Aorta (tissue), 5 donors: ENCODE data around the gene PRM3. TPM values are rescaled to one million over a fixed set of nuclear protein-coding genes. Genes with fewer than 3 reads are reported as not detected.

Source experiments
- ATAC-seq: fragments of 200-7000 bp; cut with Tn5 transposase; one replicate; pipeline ENCODE4 v1.9.1; 2022; ENCODE audit warnings: moderate library complexity; ENCODE audit not compliant: low FRiP score
- DNase-seq, 2 donors: peaks; one replicate each; pipeline ENCODE4 v3.0.0-alpha.2; 2020
- H3K27ac ChIP-seq, 2 donors: one replicate each; pipeline ENCODE4 v1.5.1; 2013; ENCODE audit warnings: low read length in 2 of 2, mild to moderate bottlenecking in 2 of 2, moderate library complexity in 2 of 2, control low read depth in 1 of 2, inconsistent platforms in 1 of 2, low read depth in 1 of 2
- H3K27me3 ChIP-seq, 2 donors: one replicate each; pipeline ENCODE4 v1.6.1; 2013; ENCODE audit warnings: control low read depth in 1 of 2, low read length in 1 of 2, mild to moderate bottlenecking in 1 of 2, moderate library complexity in 1 of 2; ENCODE audit not compliant: insufficient read depth in 2 of 2, control insufficient read depth in 1 of 2
- H3K36me3 ChIP-seq, 2 donors: one replicate each; pipeline ENCODE4 v1.6.1; 2013; ENCODE audit warnings: control low read depth in 1 of 2, low read length in 1 of 2, mild to moderate bottlenecking in 1 of 2; ENCODE audit not compliant: insufficient read depth in 2 of 2, control insufficient read depth in 1 of 2
- H3K4me1 ChIP-seq, 2 donors: one replicate each; pipeline ENCODE4 v1.6.1; 2013; ENCODE audit warnings: low read length in 2 of 2, control low read depth in 1 of 2, mild to moderate bottlenecking in 1 of 2, moderate library complexity in 1 of 2; ENCODE audit not compliant: insufficient read depth in 2 of 2, control insufficient read depth in 1 of 2
- H3K4me3 ChIP-seq, 2 donors: one replicate each; pipeline ENCODE4 v1.5.1; 2013; ENCODE audit warnings: low read length in 2 of 2, control low read depth in 1 of 2, mild to moderate bottlenecking in 1 of 2
- H3K9me3 ChIP-seq: one replicate; pipeline ENCODE4 v1.6.1; 2013; ENCODE audit warnings: mild to moderate bottlenecking, low read length; ENCODE audit not compliant: control insufficient read depth
- WGBS, 2 donors: extraction: QIAGEN DNeasy Blood & Tissue Kit; methylation state at CpG; one replicate each; pipeline ENCODE4 v1.1.7; 2013; 5-methylcytosine and 5-hydroxymethylcytosine counted together
- intact Hi-C, 2 donors: fragments of 100-400 bp; cut with DNase I; formaldehyde crosslinking; loops; one replicate each; pipeline versions ENCODE4 v1.14.2 to v1.15.0; 2022
- polyA plus RNA-seq, 2 donors: library from polyadenylated mRNA; stranded (reverse); fragments of 200-250 nt; gene quantifications; one replicate each; pipeline ENCODE4 v1.2.3, GENCODE V29; 2013
- total RNA-seq, 2 donors: library from RNA; stranded (reverse); fragmentation: NEBNext Ultra II Directional; extraction: Animal tissue kit (Norgen Biotek cat#: 25700); gene quantifications; one replicate each; pipeline ENCODE4 v1.2.1, GENCODE V29; 2021
- donor health status: healthy with polysubstance abuse.
- donor health status: Bipolar disorder and iron deficiency.
- donor health status: DM: no; HTN: no; CAD: no.
- donor health status: DM: no; HTN: no; CAD: no.
- donor health status: DM: yes; HTN: yes; CAD: no.

PRM3 gene
- total and polyA plus RNA-seq, 4 donors = not detected

GRCh38 chr16:11307639-11308492, 34.4 kb upstream of the PRM3 start:
- no peak for DNase-seq

GRCh38 chr16:11306997-11307638, 33.7 kb upstream of the PRM3 start:
- no peaks in the 10 kb centered on the region for H3K36me3 ChIP-seq
- no peaks in the 10 kb centered on the region for H3K9me3 ChIP-seq
- no peak overlapping the region for H3K4me3 ChIP-seq
- intact Hi-C loops = no loop called here
- DNase-seq = no peak
- WGBS, 2 donors = 93 to 95% methylated on average over 7 of the region's 7 CpGs
- H3K27me3 ChIP-seq = no peaks in the 10 kb centered on the region
- ATAC-seq = no peak
- no peaks in the 10 kb centered on the region for H3K4me1 ChIP-seq
- H3K27ac ChIP-seq = no peak overlapping the region

More at GRCh38 chr16:11307639-11308492, 34.4 kb upstream of the PRM3 start:
- H3K9me3 ChIP-seq = no peaks in the 10 kb centered on the region
- H3K27me3 ChIP-seq = no peaks in the 10 kb centered on the region
- no peaks in the 10 kb centered on the region for H3K36me3 ChIP-seq
- no peak overlapping the region for H3K4me3 ChIP-seq
- 91 to 92% methylated on average over 20 to 21 of the region's 21 CpGs for WGBS, 2 donors
- H3K27ac ChIP-seq = no peak overlapping the region
- intact Hi-C loops = no loop called here
- no peaks in the 10 kb centered on the region for H3K4me1 ChIP-seq
- no peak for ATAC-seq

- ATAC-seq (no peak), DNase-seq (no peak)
- H3K4me1 ChIP-seq = no peaks in the 10 kb centered on the region
- H3K36me3 ChIP-seq = no peaks in the 10 kb centered on the region
- no peaks in the 10 kb centered on the region for H3K9me3 ChIP-seq
- WGBS, 2 donors = 92% methylated on average over 8 of the region's 8 CpGs
- H3K27me3 ChIP-seq = no peaks in the 10 kb centered on the region
- no peak overlapping the region for H3K4me3 ChIP-seq
- H3K27ac ChIP-seq = no peak overlapping the region
- intact Hi-C loops = no loop called here
Measured at GRCh38 chr16:11306381-11306780, 33.0 kb upstream of the PRM3 start.

GRCh38 chr16:11303405-11304138, 30.1 kb upstream of the PRM3 start:
- no peak overlapping the region for H3K4me3 ChIP-seq
- no peaks in the 10 kb centered on the region for H3K36me3 ChIP-seq
- no peak for ATAC-seq
- DNase-seq = no peak
- H3K4me1 ChIP-seq = no peaks in the 10 kb centered on the region
- H3K27me3 ChIP-seq = no peaks in the 10 kb centered on the region
- intact Hi-C loops = no loop called here
- no peak overlapping the region for H3K27ac ChIP-seq
- no peaks in the 10 kb centered on the region for H3K9me3 ChIP-seq
- 62 to 67% methylated on average over 18 of the region's 18 CpGs for WGBS, 2 donors

GRCh38 chr16:11302977-11303376, 29.5 kb upstream of the PRM3 start:
- ATAC-seq (no peak), DNase-seq (no peak)
- no peaks in the 10 kb centered on the region for H3K27me3 ChIP-seq
- no peak overlapping the region for H3K27ac ChIP-seq
- 84 to 88% methylated on average over 4 of the region's 4 CpGs for WGBS, 2 donors
- intact Hi-C loops = no loop called here
- H3K4me3 ChIP-seq = no peak overlapping the region
- no peaks in the 10 kb centered on the region for H3K36me3 ChIP-seq
- no peaks in the 10 kb centered on the region for H3K9me3 ChIP-seq
- no peaks in the 10 kb centered on the region for H3K4me1 ChIP-seq

GRCh38 chr16:11301645-11302501, 28.4 kb upstream of the PRM3 start:
- Histone ChIP-seq H3K27ac (no peak overlapping the region), H3K4me3 (no peak overlapping the region), H3K36me3 (no peaks in the 10 kb centered on the region), H3K4me1 (no peaks in the 10 kb centered on the region), H3K27me3 (no peaks in the 10 kb centered on the region), H3K9me3 (no peaks in the 10 kb centered on the region)
- DNase-seq = no peak
- 70 to 82% methylated on average over 4 of the region's 4 CpGs for WGBS, 2 donors
- no peak for ATAC-seq
- intact Hi-C loops = no loop called here

- Histone ChIP-seq H3K27ac (no peak overlapping the region), H3K4me3 (no peak overlapping the region), H3K4me1 (no peaks in the 10 kb centered on the region), H3K9me3 (no peaks in the 10 kb centered on the region), H3K36me3 (no peaks in the 10 kb centered on the region), H3K27me3 (no peaks in the 10 kb centered on the region)
- no peak for DNase-seq
- intact Hi-C loops = no loop called here
- 78 to 84% methylated on average over 7 of the region's 7 CpGs for WGBS, 2 donors
- ATAC-seq = no peak
Measured at GRCh38 chr16:11300560-11300892, 27.1 kb upstream of the PRM3 start.

GRCh38 chr16:11299865-11300559, 26.6 kb upstream of the PRM3 start:
- Histone ChIP-seq H3K27me3 (no peaks in the 10 kb centered on the region), H3K4me1 (no peaks in the 10 kb centered on the region), H3K4me3 (no peak overlapping the region), H3K27ac (no peak overlapping the region), H3K9me3 (no peaks in the 10 kb centered on the region), H3K36me3 (no peaks in the 10 kb centered on the region)
- WGBS, 2 donors = 90 to 92% methylated on average over 6 of the region's 6 CpGs
- DNase-seq = no peak
- intact Hi-C loops = no loop called here
- ATAC-seq = no peak
